Progenitor cell of endocrine pancreas (in vitro differentiated cells): Measurements from ENCODE around the gene TPCN2. TPM values are rescaled to one million over a fixed set of nuclear protein-coding genes. Genes with fewer than 3 reads are reported as not detected.
A peak's percentile ranks its signal among the peaks of the same experiment; 100 is the strongest.

Source experiments
- DNase-seq: peaks from one replicate; pipeline ENCODE4 v3.0.0; 2021; ENCODE audit warnings: low spot score; ENCODE audit not compliant: unreplicated experiment
- H3K27ac Mint-ChIP-seq: 2 replicates; pipeline ENCODE4 v1.8.0; 2021; ENCODE audit warnings: mild to moderate bottlenecking, moderate library complexity, mixed read lengths
- H3K27me3 Mint-ChIP-seq: 2 replicates; pipeline ENCODE4 v1.8.0; 2021; ENCODE audit warnings: mixed read lengths
- H3K36me3 Mint-ChIP-seq: 2 replicates; pipeline ENCODE4 v1.8.0; 2022; ENCODE audit warnings: mixed read lengths; ENCODE audit not compliant: insufficient read depth
- H3K4me1 Mint-ChIP-seq: 2 replicates; pipeline ENCODE4 v1.8.0; 2021; ENCODE audit warnings: low read depth, mixed read lengths
- H3K4me3 Mint-ChIP-seq: 2 replicates; pipeline ENCODE4 v1.8.0; 2021; ENCODE audit warnings: low read depth, mild to moderate bottlenecking, moderate library complexity, mixed read lengths
- H3K9me3 Mint-ChIP-seq: 2 replicates; pipeline ENCODE4 v1.8.0; 2021; ENCODE audit warnings: low read depth, mixed read lengths
- CTCF ChIP-seq: fragments of 200-600 bp; sonication (generic); IDR thresholded peaks from one replicate; pipeline ENCODE4 v1.5.0; 2021; ENCODE audit warnings: antibody characterized with exemption, mild to moderate bottlenecking; ENCODE audit not compliant: unreplicated experiment
- total RNA-seq: library from RNA; stranded (reverse); gene quantifications from 2 replicates; pipeline ENCODE4 v1.2.1, GENCODE V29; 2021

Gene TPCN2
- total RNA-seq, 1 donor from 2014 or later: 19.7 TPM

- Mint-ChIP-seq H3K27ac (peak overlapping the region; percentile 93), H3K36me3 (no peaks in the 10 kb centered on the region), H3K4me3 (no peak overlapping the region), H3K9me3 (no peaks in the 10 kb centered on the region), H3K4me1 (peaks cover 25% of the 10 kb centered on the region), H3K27me3 (peaks cover 15% of the 10 kb centered on the region)
- no peak for DNase-seq
- no peak for TF ChIP-seq CTCF
Measured at GRCh38 chr11:69008737-69009440, 39.8 kb upstream of the TPCN2 start.

DNA sequence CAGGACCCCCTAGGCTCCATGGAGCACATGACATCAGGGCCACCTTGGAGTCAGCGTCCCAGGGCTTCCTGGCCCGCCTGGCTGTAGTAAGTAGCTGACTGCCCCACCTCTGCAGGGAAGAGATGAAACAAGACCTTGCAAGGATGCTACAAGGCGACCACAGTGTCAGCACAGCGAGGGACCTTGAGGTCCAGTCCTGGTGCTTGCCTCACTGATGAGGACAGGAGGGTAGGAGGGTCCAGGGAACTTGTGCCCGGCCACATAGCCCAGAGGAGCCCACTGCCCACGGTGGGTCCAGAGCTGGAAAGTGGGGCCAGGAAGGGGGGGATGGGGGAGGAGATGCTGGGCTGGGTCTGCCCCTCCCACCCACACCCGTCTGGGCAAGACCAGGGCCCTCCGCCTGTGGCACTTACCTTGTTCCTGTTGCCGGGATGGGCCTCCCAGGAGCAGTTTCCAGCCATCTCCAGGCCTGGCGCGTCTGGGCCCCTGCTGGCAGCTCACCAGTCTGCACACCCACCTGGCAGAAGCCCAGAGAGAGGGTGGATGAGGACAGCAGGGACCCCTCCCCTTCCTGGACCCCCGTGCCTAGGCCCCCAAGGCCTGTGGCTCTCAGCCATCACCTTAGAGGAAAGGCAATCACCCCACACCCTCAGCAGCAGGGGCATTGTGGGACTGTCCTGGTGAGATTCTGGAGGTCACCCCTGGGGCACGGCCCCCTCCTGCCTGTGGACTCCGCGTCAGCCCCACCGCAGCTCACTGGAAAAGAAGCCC lies 39.1 kb upstream of the TPCN2 start:
- no peak overlapping the region for H3K27ac Mint-ChIP-seq

DNA sequence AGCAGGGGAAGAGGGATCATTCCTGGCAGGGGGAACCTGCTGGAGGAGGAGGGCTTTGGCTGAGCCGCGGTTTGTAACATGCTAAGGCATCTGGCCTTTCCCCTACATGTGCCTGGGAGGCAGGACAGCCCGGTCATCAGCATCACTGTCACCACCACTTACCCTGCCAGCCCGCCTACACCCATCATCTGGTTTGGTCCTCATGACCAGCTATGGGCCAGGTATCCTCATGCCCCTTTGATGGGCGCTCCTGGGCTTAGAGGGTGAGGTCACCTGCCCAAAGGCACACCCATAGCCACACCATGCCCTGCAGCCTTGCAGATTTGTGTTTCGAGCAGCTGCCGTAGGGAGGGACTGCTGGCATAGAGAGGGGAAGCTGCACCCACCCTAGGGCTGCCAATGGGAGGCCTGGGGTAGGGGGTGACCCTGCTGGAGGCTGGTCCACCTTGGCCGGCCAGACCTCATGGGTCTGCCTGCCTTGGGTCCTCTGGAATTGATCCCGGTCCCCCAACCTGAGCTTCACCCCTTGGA lies 38.3 kb upstream of the TPCN2 start:
- no peak overlapping the region for H3K4me3 Mint-ChIP-seq
- H3K27me3 Mint-ChIP-seq: peaks cover 18% of the 10 kb centered on the region
- H3K36me3 Mint-ChIP-seq: no peaks in the 10 kb centered on the region
- TF ChIP-seq CTCF: no peak
- H3K27ac Mint-ChIP-seq: no peak overlapping the region
- no peak for DNase-seq
- H3K4me1 Mint-ChIP-seq: peaks cover 32% of the 10 kb centered on the region
- no peaks in the 10 kb centered on the region for H3K9me3 Mint-ChIP-seq

More for the DNA sequence above, 39.1 kb upstream of the TPCN2 start:
- TF ChIP-seq CTCF: no peak
- Mint-ChIP-seq H3K4me3 (no peak overlapping the region), H3K27me3 (peaks cover 17% of the 10 kb centered on the region), H3K36me3 (no peaks in the 10 kb centered on the region), H3K9me3 (no peaks in the 10 kb centered on the region), H3K4me1 (peaks cover 30% of the 10 kb centered on the region)
- no peak for DNase-seq

DNA sequence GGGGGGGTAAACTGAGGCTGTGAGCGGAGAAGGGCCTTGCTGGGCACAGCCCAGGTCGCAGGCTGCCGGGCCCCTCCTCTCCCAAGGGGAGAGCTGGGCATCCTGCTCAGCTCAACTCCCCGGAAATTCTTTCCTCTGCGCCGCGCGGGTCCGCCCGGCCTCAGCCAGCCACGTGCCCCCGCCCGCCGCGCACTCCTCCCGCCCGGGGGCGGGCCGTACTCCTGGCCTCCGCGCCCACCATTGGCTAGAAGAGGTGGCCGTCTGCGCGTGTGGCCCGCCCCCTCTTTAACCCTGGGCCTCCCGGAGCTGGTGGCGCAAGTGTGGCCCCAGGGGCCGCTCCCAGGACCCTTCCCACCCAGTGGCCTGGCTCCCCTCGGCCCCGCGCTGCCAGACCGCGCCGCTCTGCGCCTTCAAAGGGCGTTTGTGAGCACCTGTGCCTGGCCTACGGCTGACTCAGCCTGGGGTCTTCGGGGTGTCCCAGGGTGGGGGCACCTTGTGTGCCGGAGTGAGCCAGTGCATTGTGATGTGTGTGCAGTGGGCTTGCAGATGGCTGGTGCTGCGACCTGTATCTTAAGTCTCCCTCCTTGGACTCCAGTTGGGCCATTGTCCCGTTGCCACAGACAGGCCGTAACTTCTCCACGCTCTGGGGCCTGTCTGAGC lies 37.6 kb upstream of the TPCN2 start:
- Mint-ChIP-seq H3K4me1 (peaks cover 32% of the 10 kb centered on the region), H3K27me3 (peaks cover 18% of the 10 kb centered on the region), H3K36me3 (no peaks in the 10 kb centered on the region), H3K27ac (no peak overlapping the region), H3K9me3 (no peaks in the 10 kb centered on the region), H3K4me3 (no peak overlapping the region)
- DNase-seq: peak; percentile 61
- no peak for TF ChIP-seq CTCF

DNA sequence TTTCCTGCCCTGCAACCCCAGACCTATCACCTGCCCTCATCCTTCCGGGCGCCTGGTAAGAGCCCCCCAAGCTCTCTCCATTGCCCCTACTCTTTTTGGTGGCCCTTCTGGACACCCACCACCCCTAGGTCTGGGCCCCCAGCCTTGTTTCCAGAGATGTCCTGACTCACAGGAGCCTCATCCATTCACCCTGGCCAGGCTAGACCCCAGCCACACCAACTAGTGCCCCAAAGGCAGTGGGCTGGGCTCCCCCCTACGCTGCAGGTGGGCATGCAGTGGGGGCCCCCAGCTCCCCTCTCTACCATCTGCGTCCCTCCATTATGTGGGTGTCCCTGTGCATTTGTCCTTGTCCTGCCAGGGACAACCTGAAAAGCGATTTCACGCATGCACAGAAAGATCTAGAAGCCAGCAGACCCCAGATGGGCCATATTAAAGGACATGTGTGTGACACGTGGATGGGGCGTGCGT lies 37.1 kb upstream of the TPCN2 start:
- Mint-ChIP-seq H3K27ac (no peak overlapping the region), H3K27me3 (peaks cover 18% of the 10 kb centered on the region), H3K4me3 (no peak overlapping the region), H3K36me3 (no peaks in the 10 kb centered on the region), H3K4me1 (peaks cover 32% of the 10 kb centered on the region), H3K9me3 (no peaks in the 10 kb centered on the region)
- TF ChIP-seq CTCF: no peak
- DNase-seq: no peak
